Gastrocnemius medialis (tissue), 4 donors: Measurements from ENCODE around the gene CTRB1. TPM values are rescaled to one million over a fixed set of nuclear protein-coding genes. Genes with fewer than 3 reads are reported as not detected.

Experiments
- ATAC-seq, 2 donors: fragments of 150-250 bp; one replicate each; pipeline ENCODE4 v1.9.1; 2016
- DNase-seq, 2 donors: peaks; one replicate each; pipeline ENCODE4 v3.0.0-alpha.2; 2019
- H3K27ac ChIP-seq, 4 donors: fragments of 200-600 bp; sonication (generic); 1 replicate in 1 of 4; 2 replicates in 3 of 4; pipeline ENCODE4 v1.5.1; 2016 to 2018; ENCODE audit warnings: mild to moderate bottlenecking in 2 of 4, moderate library complexity in 1 of 4
- H3K27me3 ChIP-seq, 3 donors: fragments of 200-600 bp; sonication (generic) in 2 of 3; 1 replicate in 1 of 3; 2 replicates in 2 of 3; pipeline versions ENCODE4 v1.5.1 to v1.6.0; 2016 to 2019; ENCODE audit warnings: mild to moderate bottlenecking in 1 of 3, moderate library complexity in 1 of 3
- H3K36me3 ChIP-seq, 2 donors: fragments of 200-600 bp; sonication (generic) in 1 of 2; one replicate each; pipeline ENCODE4 v1.5.1; 2017 to 2018
- H3K4me1 ChIP-seq, 2 donors: fragments of 200-600 bp; sonication (generic) in 1 of 2; one replicate each; pipeline ENCODE4 v1.5.1; 2016 to 2017; ENCODE audit warnings: mild to moderate bottlenecking in 2 of 2
- H3K4me3 ChIP-seq, 4 donors: fragments of 200-600 bp; sonication (generic) in 3 of 4; 1 replicate in 1 of 4; 2 replicates in 3 of 4; pipeline ENCODE4 v1.5.1; 2016 to 2019; ENCODE audit warnings: mild to moderate bottlenecking in 2 of 4
- H3K9me3 ChIP-seq, 3 donors: fragments of 200-600 bp; sonication (generic) in 2 of 3; 1 replicate in 1 of 3; 2 replicates in 2 of 3; pipeline ENCODE4 v1.5.1; 2016 to 2019
- POLR2A ChIP-seq, 2 donors: fragments of 450-650 bp; IDR thresholded peaks; one replicate each; pipeline ENCODE4 v1.6.1; 2017; ENCODE audit warnings: antibody characterized with exemption in 2 of 2, mild to moderate bottlenecking in 2 of 2, moderate library complexity in 2 of 2
- in situ Hi-C, 4 donors: fragments of 200-750 bp; cut with MboI; loops; one replicate each; pipeline versions ENCODE4 v1.15.0 to v1.8.0; 2017; ENCODE audit warnings: low sequenced_read_pairs in 4 of 4
- intact Hi-C: fragments of 100-400 bp; cut with DNase I; formaldehyde crosslinking; loops from one replicate; pipeline ENCODE4 v1.15.1; 2023; ENCODE audit warnings: low total_unique reads
- total RNA-seq, 4 donors: library from RNA; depleted of rRNA; stranded (reverse); fragments of >200 nt; gene quantifications; one replicate each; pipeline versions ENCODE4 v1.1.0 to v1.2.3, GENCODE V29; 2016
- TF ChIP-seq, protein P1 (sequence below), 5 experiments: fragments of 450-650 bp in 3 of 5; fragments of 200-600 bp in 2 of 5; sonication (generic) in 2 of 5; IDR thresholded peaks in 4 of 5; conservative IDR thresholded peaks in 1 of 5; 1 replicate in 4 of 5; 2 replicates in 1 of 5; pipeline ENCODE4 v1.5.1; 2016 to 2019; ENCODE audit warnings: antibody characterized with exemption in 5 of 5, mild to moderate bottlenecking in 3 of 5, moderate library complexity in 3 of 5

Gene CTRB1
- total RNA-seq, 4 donors from 2014 or later, result not detected

GRCh38 chr16:75248536-75249380 is 30.0 kb downstream of the CTRB1 start:
- H3K9me3 ChIP-seq, result no peaks in the 10 kb centered on the region
- intact Hi-C loops, result no loop called here
- DNase-seq, result no peak
- peaks cover 82 to 90% of the 10 kb centered on the region in 2 donors for H3K4me1 ChIP-seq
- no peaks in the 10 kb centered on the region for H3K36me3 ChIP-seq
- ATAC-seq, result no peak
- in situ Hi-C loops, result no loop called here
- peak overlapping the region in 2 of 4 donors; percentile 89 to 91 for H3K4me3 ChIP-seq
- H3K27ac ChIP-seq, result peak overlapping the region; percentile 97 to 99 (median 98)
- no peak for TF ChIP-seq POLR2A (IDR thresholded peaks at IDR 0.05)
- TF ChIP-seq, protein P1, sequence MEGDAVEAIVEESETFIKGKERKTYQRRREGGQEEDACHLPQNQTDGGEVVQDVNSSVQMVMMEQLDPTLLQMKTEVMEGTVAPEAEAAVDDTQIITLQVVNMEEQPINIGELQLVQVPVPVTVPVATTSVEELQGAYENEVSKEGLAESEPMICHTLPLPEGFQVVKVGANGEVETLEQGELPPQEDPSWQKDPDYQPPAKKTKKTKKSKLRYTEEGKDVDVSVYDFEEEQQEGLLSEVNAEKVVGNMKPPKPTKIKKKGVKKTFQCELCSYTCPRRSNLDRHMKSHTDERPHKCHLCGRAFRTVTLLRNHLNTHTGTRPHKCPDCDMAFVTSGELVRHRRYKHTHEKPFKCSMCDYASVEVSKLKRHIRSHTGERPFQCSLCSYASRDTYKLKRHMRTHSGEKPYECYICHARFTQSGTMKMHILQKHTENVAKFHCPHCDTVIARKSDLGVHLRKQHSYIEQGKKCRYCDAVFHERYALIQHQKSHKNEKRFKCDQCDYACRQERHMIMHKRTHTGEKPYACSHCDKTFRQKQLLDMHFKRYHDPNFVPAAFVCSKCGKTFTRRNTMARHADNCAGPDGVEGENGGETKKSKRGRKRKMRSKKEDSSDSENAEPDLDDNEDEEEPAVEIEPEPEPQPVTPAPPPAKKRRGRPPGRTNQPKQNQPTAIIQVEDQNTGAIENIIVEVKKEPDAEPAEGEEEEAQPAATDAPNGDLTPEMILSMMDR (IDR thresholded peaks at IDR 0.05 in 4 of 5, conservative IDR thresholded peaks at IDR 0.05 in 1 of 5), result no peak
- H3K27me3 ChIP-seq, result no peaks in the 10 kb centered on the region

DNA sequence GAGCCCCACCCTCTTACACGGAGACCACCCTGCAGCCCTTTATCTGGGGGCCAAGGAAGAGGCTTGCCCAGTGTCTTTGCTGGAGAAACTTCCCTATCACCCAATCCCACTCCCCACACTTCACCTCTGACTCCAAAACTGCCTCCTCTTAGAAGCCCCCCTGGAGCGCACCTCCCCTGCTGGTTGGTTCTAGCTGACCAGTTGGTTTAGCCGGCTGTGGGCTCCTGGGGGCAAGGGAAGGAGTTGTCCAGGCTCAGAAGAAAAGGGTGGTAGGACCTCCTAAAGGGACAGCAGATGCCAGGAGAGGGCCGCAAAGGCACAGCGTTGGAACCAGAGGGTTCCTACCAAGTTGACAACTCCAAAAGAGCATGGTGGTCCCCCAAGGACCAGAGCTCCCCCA is 30.7 kb downstream of the CTRB1 start:
- no peaks in the 10 kb centered on the region for H3K36me3 ChIP-seq
- in situ Hi-C loops, result no loop called here
- no peak for DNase-seq
- no peak for ATAC-seq
- H3K4me1 ChIP-seq, result peaks cover 82 to 90% of the 10 kb centered on the region in 2 donors
- intact Hi-C loops, result no loop called here
- no peaks in the 10 kb centered on the region for H3K9me3 ChIP-seq
- TF ChIP-seq POLR2A (IDR thresholded peaks at IDR 0.05), result no peak
- TF ChIP-seq, protein P1 (IDR thresholded peaks at IDR 0.05 in 4 of 5, conservative IDR thresholded peaks at IDR 0.05 in 1 of 5), result no peak
- H3K27ac ChIP-seq, result peak overlapping the region; percentile 97 to 99 (median 98)
- H3K27me3 ChIP-seq, result no peaks in the 10 kb centered on the region
- peak overlapping the region; percentile 75 to 91 (median 88) for H3K4me3 ChIP-seq

- peak; percentile 83 to 86 for DNase-seq
- Histone ChIP-seq H3K27ac (peak overlapping the region; percentile 97 to 99 (median 98)), H3K36me3 (no peaks in the 10 kb centered on the region), H3K4me1 (peaks cover 82 to 90% of the 10 kb centered on the region in 2 donors), H3K4me3 (peak overlapping the region; percentile 75 to 91 (median 88)), H3K27me3 (no peaks in the 10 kb centered on the region), H3K9me3 (no peaks in the 10 kb centered on the region)
- intact Hi-C loops, result no loop called here
- TF ChIP-seq, protein P1 (IDR thresholded peaks at IDR 0.05 in 4 of 5, conservative IDR thresholded peaks at IDR 0.05 in 1 of 5), result no peak
- peak; percentile 32 to 45 for TF ChIP-seq POLR2A (IDR thresholded peaks at IDR 0.05)
- ATAC-seq, result peak; percentile 29 to 31
- in situ Hi-C loops, result no loop called here
Measured at GRCh38 chr16:75250089-75250808, 31.5 kb downstream of the CTRB1 start.

DNA sequence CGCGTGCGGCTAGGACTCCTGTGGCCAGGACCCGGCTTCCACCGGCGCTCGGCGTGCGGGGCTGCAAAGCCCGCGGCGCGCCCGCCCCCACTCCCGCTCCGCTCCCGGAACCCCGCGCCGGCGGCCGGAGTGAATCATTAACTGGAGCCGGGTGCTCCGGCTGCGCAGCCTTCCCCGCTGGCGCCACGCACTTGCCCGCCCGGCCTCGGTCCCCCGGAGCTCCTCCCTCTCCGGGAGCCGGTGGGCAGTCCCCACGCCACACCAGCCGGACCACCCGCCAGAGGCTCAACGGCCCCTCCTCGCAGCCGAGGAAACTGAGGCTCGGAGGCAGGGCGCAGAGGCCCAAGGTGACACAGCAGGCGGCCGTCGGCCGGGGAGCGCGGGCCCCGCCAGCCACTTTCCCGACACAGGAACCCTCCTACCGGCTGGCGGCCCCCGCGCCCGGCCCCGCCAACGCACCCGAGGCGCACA is 32.1 kb downstream of the CTRB1 start:
- peak overlapping the region; percentile 75 to 91 (median 88) for H3K4me3 ChIP-seq
- intact Hi-C loops, result no loop called here
- peak overlapping the region; percentile 97 to 99 (median 98) for H3K27ac ChIP-seq
- no peaks in the 10 kb centered on the region for H3K36me3 ChIP-seq
- no peaks in the 10 kb centered on the region for H3K9me3 ChIP-seq
- peak in 1 of 2 donors; percentile 48 for DNase-seq
- ATAC-seq, result peak; percentile 7 to 8
- TF ChIP-seq POLR2A (IDR thresholded peaks at IDR 0.05), result no peak
- TF ChIP-seq, protein P1 (IDR thresholded peaks at IDR 0.05 in 4 of 5, conservative IDR thresholded peaks at IDR 0.05 in 1 of 5), result no peak
- in situ Hi-C loops, result no loop called here
- H3K27me3 ChIP-seq, result no peaks in the 10 kb centered on the region
- H3K4me1 ChIP-seq, result peaks cover 87 to 90% of the 10 kb centered on the region in 2 donors
